PC-3 (cell line): Measurements from ENCODE around the gene SMAD3. TPM values are rescaled to one million over a fixed set of nuclear protein-coding genes. Genes with fewer than 3 reads are reported as not detected.

Experiments used
- ATAC-seq: fragments of 200-7000 bp; cut with Tn5 transposase; 2 replicates; pipeline ENCODE4 v1.9.1; 2020; ENCODE audit warnings: mild to moderate bottlenecking, moderate library complexity
- BruUV-seq: library from RNA; stranded (reverse); fragments of 400-500 nt; replicated peaks from 2 replicates; lab custom pipeline; 2021; lab: Mats Ljungman, UMichigan
- CTCF ChIA-PET: fragments of 300-600 bp; sonication (Branson Sonifier 250); formaldehyde crosslinking; loops from one replicate; lab custom pipeline; 2022; ENCODE audit warnings: antibody characterized with exemption; lab: Charles Lee
- POLR2A ChIA-PET: fragments of 300-600 bp; sonication (Branson Sonifier 250); formaldehyde crosslinking; loops from one replicate; lab custom pipeline; 2022; ENCODE audit warnings: antibody characterized with exemption; ENCODE audit not compliant: unreplicated experiment; lab: Charles Lee
- DNase-seq: peaks from one replicate; pipeline ENCODE4 v3.0.0-alpha.2; 2015
- H2AFZ ChIP-seq: fragments of 300-600 bp; sonication (generic); 2 replicates; pipeline ENCODE4 v1.6.0; 2016; ENCODE audit warnings: antibody characterized with exemption, low read length
- H3F3A ChIP-seq: fragments of 300-600 bp; sonication (generic); one replicate; pipeline ENCODE4 v1.6.0; 2017; ENCODE audit warnings: antibody characterized with exemption, low read length, control low read depth, mild to moderate bottlenecking; ENCODE audit not compliant: unreplicated experiment
- H3K27ac ChIP-seq: fragments of 300-600 bp; sonication (generic); 2 replicates; pipeline ENCODE4 v1.5.1; 2016; ENCODE audit warnings: mild to moderate bottlenecking, low read length
- H3K27me3 ChIP-seq: fragments of 300-600 bp; sonication (generic); 2 replicates; pipeline ENCODE4 v1.6.1; 2016; ENCODE audit warnings: low read length, mixed read lengths
- H3K36me3 ChIP-seq: fragments of 300-600 bp; sonication (generic); 2 replicates; pipeline ENCODE4 v1.6.1; 2016; ENCODE audit warnings: low read depth, mixed run types, low read length, mixed read lengths
- H3K4me1 ChIP-seq: fragments of 300-600 bp; sonication (generic); 2 replicates; pipeline ENCODE4 v1.5.1; 2016; ENCODE audit warnings: low read length; ENCODE audit not compliant: insufficient read depth
- H3K4me2 ChIP-seq: fragments of 300-600 bp; sonication (generic); 2 replicates; pipeline ENCODE4 v1.6.0; 2016; ENCODE audit warnings: low read length
- H3K4me3 ChIP-seq: fragments of 300-600 bp; sonication (generic); 2 replicates; pipeline ENCODE4 v1.5.1; 2016; ENCODE audit warnings: mild to moderate bottlenecking, low read length, mixed read lengths
- H3K79me2 ChIP-seq: fragments of 300-600 bp; sonication (generic); 2 replicates; pipeline ENCODE4 v1.6.1; 2017; ENCODE audit warnings: low read length, mixed read lengths
- H3K9ac ChIP-seq: fragments of 300-600 bp; sonication (generic); 2 replicates; pipeline ENCODE4 v1.6.0; 2016; ENCODE audit warnings: mild to moderate bottlenecking, low read length
- H3K9me2 ChIP-seq: fragments of 300-600 bp; sonication (generic); replicated peaks from 2 replicates; pipeline ENCODE4 v1.6.1; 2016; ENCODE audit warnings: mixed run types, low read length, mixed read lengths
- H3K9me3 ChIP-seq: fragments of 300-600 bp; sonication (generic); 2 replicates; pipeline ENCODE4 v1.6.1; 2016; ENCODE audit warnings: low read length, mixed read lengths
- H4K20me1 ChIP-seq: fragments of 300-600 bp; sonication (generic); 2 replicates; pipeline ENCODE4 v1.6.1; 2016; ENCODE audit warnings: low read length, mixed read lengths
- CTCF ChIP-seq: fragments of 300-600 bp; sonication (generic); conservative IDR thresholded peaks from 2 replicates; pipeline ENCODE4 v1.5.1; 2017; ENCODE audit warnings: antibody characterized with exemption, low read depth, mild to moderate bottlenecking, low read length
- EZH2 ChIP-seq: fragments of 300-600 bp; sonication (generic); IDR thresholded peaks from one replicate; pipeline ENCODE4 v1.6.1; 2017; ENCODE audit warnings: antibody characterized with exemption, mild to moderate bottlenecking, low read length; ENCODE audit not compliant: unreplicated experiment
- EZH2phosphoT487 ChIP-seq: fragments of 300-600 bp; sonication (generic); IDR thresholded peaks from 2 replicates; pipeline ENCODE4 v1.6.1; 2018; ENCODE audit warnings: mild to moderate bottlenecking, antibody characterized with exemption, low read length, borderline replicate concordance
- intact Hi-C: fragments of 100-400 bp; cut with micrococcal nuclease; formaldehyde crosslinking; loops from 2 replicates; pipeline ENCODE4 v1.9.0; 2023
- total RNA-seq: library from RNA; depleted of rRNA; stranded (reverse); fragments of >200 nt; gene quantifications from 2 replicates; pipeline ENCODE4 v1.2.3, GENCODE V29; 2014

SMAD3 gene
- total RNA-seq, 1 experiment from 2014 or later = 75.6 TPM

- no peaks in the 10 kb centered on the region for H3K9me2 ChIP-seq
- no peaks in the 10 kb centered on the region for H3K9me3 ChIP-seq
- H4K20me1 ChIP-seq = peaks cover 4% of the 10 kb centered on the region; the same call in 1 of the 2 replicates
- peaks cover 4% of the 10 kb centered on the region for H3F3A ChIP-seq
- peak overlapping the region; percentile 64 for H3K9ac ChIP-seq
- no peak overlapping the region for H2AFZ ChIP-seq
- no peak for DNase-seq
- peak overlapping the region; percentile 87 for H3K27ac ChIP-seq
- peaks cover 53% of the 10 kb centered on the region for H3K4me1 ChIP-seq
- ATAC-seq = no peak
- H3K4me3 ChIP-seq = peak overlapping the region; percentile 24; the same call in 1 of the 2 replicates
- CTCF ChIA-PET = no interaction called here
- H3K4me2 ChIP-seq = peak overlapping the region; percentile 65
- intact Hi-C loops = no loop called here
- H3K79me2 ChIP-seq = peaks cover 100% of the 10 kb centered on the region
- H3K36me3 ChIP-seq = peaks cover 34% of the 10 kb centered on the region
- BruUV-seq = no TSS peak
- TF ChIP-seq EZH2phosphoT487 (no peak), EZH2 (no peak), CTCF (no peak)
- POLR2A ChIA-PET = interaction anchor here (0.6 kb wide), 1 partner anchor 65 kb away, joined by 5 read pairs; no protein-coding TSS in a partner anchor
- no peaks in the 10 kb centered on the region for H3K27me3 ChIP-seq
Observed at GRCh38 chr15:67090297-67091070, 25.1 kb downstream of the SMAD3 start.

- Histone ChIP-seq H3K36me3 (peaks cover 38% of the 10 kb centered on the region), H3K4me1 (peaks cover 59% of the 10 kb centered on the region), H3K9ac (peak overlapping the region; percentile 64), H2AFZ (no peak overlapping the region), H3F3A (peaks cover 4% of the 10 kb centered on the region), H3K79me2 (peaks cover 100% of the 10 kb centered on the region), H3K4me2 (peak overlapping the region; percentile 65), H3K9me3 (no peaks in the 10 kb centered on the region), H3K9me2 (no peaks in the 10 kb centered on the region), H3K4me3 (peak overlapping the region; percentile 24; the same call in 1 of the 2 replicates), H3K27me3 (no peaks in the 10 kb centered on the region), H4K20me1 (peaks cover 4% of the 10 kb centered on the region; the same call in 1 of the 2 replicates), H3K27ac (peak overlapping the region; percentile 87)
- peak; percentile 72 for ATAC-seq
- no peak for TF ChIP-seq CTCF
- no peak for TF ChIP-seq EZH2
- no peak for TF ChIP-seq EZH2phosphoT487
- ChIA-PET CTCF (no interaction called here), POLR2A (no interaction called here)
- peak; percentile 95 for DNase-seq
- no TSS peak for BruUV-seq
- intact Hi-C loops = no loop called here
Observed at GRCh38 chr15:67091071-67091979, 25.9 kb downstream of the SMAD3 start.
